K562 (cell line): ENCODE measurements around the gene GLRA1. TPM values are rescaled to one million over a fixed set of nuclear protein-coding genes. Genes with fewer than 3 reads are reported as not detected.
"Not testable (repeated sequence)": the region's sequence is repeated elsewhere in the genome, so short reads cannot be mapped to it uniquely, and the experiment has no call there.

Source experiments
- ATAC-seq: fragments of 200-7000 bp; cut with Tn5 transposase; 3 replicates; pipeline ENCODE4 v1.9.1; 2020; ENCODE audit warnings: moderate library complexity
- BruUV-seq: library from RNA; stranded (reverse); fragments of 400-500 nt; replicated peaks from 2 replicates; lab custom pipeline; 2021; lab: Mats Ljungman, UMichigan
- CTCF ChIA-PET: fragments of 300-600 bp; formaldehyde crosslinking; extraction: SDS; loops from one replicate; lab custom pipeline; 2021; ENCODE audit warnings: low intra/inter-chr PET ratio; lab: Yijun Ruan, JAX
- POLR2A ChIA-PET: fragments of 300-600, 350-650 bp; sonication (Branson Sonifier 250); formaldehyde crosslinking; extraction: SDS; loops from one replicate; lab custom pipeline; 2021; ENCODE audit warnings: antibody characterized with exemption, inconsistent platforms; lab: Yijun Ruan, JAX
- DNase-seq, 4 experiments: peaks; one replicate each; pipeline versions ENCODE4 v3.0.0 to v3.0.0-alpha.2; 2011 to 2018; ENCODE audit warnings: low spot score in 3 of 4, mixed read lengths in 3 of 4; ENCODE audit errors: extremely low read depth in 1 of 4
- FAIRE-seq: peaks from 2 replicates; lab custom pipeline; 2011; peaks lifted over from hg19 to GRCh38; lab: Jason Lieb, UNC
- H2AFZ ChIP-seq: 2 replicates; pipeline ENCODE4 v1.6.0; 2011; ENCODE audit warnings: low read depth, low read length, control low read depth, inconsistent platforms
- H3K27ac ChIP-seq: fragments of 200-600 bp; 3 replicates; pipeline ENCODE4 v1.8.0; 2011; ENCODE audit warnings: low read depth, mild to moderate bottlenecking, control low read depth, inconsistent platforms, low read length, moderate library complexity, mixed read lengths; ENCODE audit errors: extremely low read depth
- H3K27me3 ChIP-seq, 2 experiments: fragments of 300-600 bp in 1 of 2; 2 replicates in 1 of 2; 3 replicates in 1 of 2; pipeline versions ENCODE4 v1.6.0 to v1.8.0; 2011; ENCODE audit warnings: inconsistent platforms in 2 of 2, low read length in 2 of 2, mild to moderate bottlenecking in 1 of 2, mixed read lengths in 1 of 2, moderate library complexity in 1 of 2; ENCODE audit not compliant: control insufficient read depth in 2 of 2, insufficient read depth in 2 of 2
- H3K36me3 ChIP-seq: fragments of 300-600 bp; 3 replicates; pipeline ENCODE4 v1.8.0; 2011; ENCODE audit warnings: mild to moderate bottlenecking, low read length, inconsistent platforms; ENCODE audit not compliant: control insufficient read depth, insufficient read depth
- H3K4me1 ChIP-seq, 2 experiments: fragments of 200-600 bp in 1 of 2; replicated peaks in 1 of 2; 2 replicates in 1 of 2; 3 replicates in 1 of 2; pipeline versions ENCODE4 v1.5.1 to v1.8.0; 2011; ENCODE audit warnings: inconsistent platforms in 2 of 2, low read length in 2 of 2, mild to moderate bottlenecking in 1 of 2, mixed read lengths in 1 of 2, moderate library complexity in 1 of 2; ENCODE audit not compliant: control insufficient read depth in 2 of 2, insufficient read depth in 2 of 2
- H3K4me2 ChIP-seq: 2 replicates; pipeline ENCODE4 v1.6.1; 2011; ENCODE audit warnings: low read length, control low read depth, inconsistent platforms, mixed read lengths; ENCODE audit not compliant: insufficient read depth
- H3K4me3 ChIP-seq: fragments of 200-600 bp; sonication (generic), shearing (Covaris generic); 2 replicates; pipeline ENCODE4 v1.5.1; 2016; ENCODE audit warnings: control low read depth, inconsistent platforms
- H3K79me2 ChIP-seq: fragments of 200-600 bp; 3 replicates; pipeline ENCODE4 v1.8.0; 2011; ENCODE audit warnings: low read length, inconsistent platforms; ENCODE audit not compliant: control insufficient read depth, insufficient read depth
- H3K9ac ChIP-seq, 2 experiments: 2 replicates each; pipeline versions ENCODE4 v1.6.0 to v1.6.1; 2011; ENCODE audit warnings: low read depth in 2 of 2, low read length in 2 of 2, control low read depth in 1 of 2, inconsistent platforms in 1 of 2, mild to moderate bottlenecking in 1 of 2, mixed read lengths in 1 of 2; ENCODE audit not compliant: insufficient read depth in 1 of 2
- H3K9me1 ChIP-seq: one replicate; pipeline ENCODE4 v1.6.0; 2011; ENCODE audit warnings: inconsistent platforms, mild to moderate bottlenecking, low read length, moderate library complexity; ENCODE audit not compliant: control insufficient read depth, insufficient read depth
- H3K9me3 ChIP-seq: replicated peaks from 2 replicates; pipeline ENCODE4 v1.5.1; 2011; ENCODE audit warnings: low read depth, low read length, inconsistent platforms; ENCODE audit not compliant: control insufficient read depth, insufficient read depth
- H4K20me1 ChIP-seq: replicated peaks from 2 replicates; pipeline ENCODE4 v1.6.1; 2011; ENCODE audit warnings: low read length, inconsistent platforms, mixed read lengths; ENCODE audit not compliant: control insufficient read depth, insufficient read depth
- KAT8 ChIP-seq: fragments of 450-650 bp; IDR thresholded peaks from 2 replicates; pipeline ENCODE4 v1.6.1; 2016; ENCODE audit warnings: low read depth, mild to moderate bottlenecking
- MBD2 ChIP-seq: sonication (generic); IDR thresholded peaks from 2 replicates; pipeline ENCODE4 v1.6.1; 2016; ENCODE audit warnings: low read depth, borderline replicate concordance
- POU5F1 ChIP-seq: fragments of 150-350 bp; IDR thresholded peaks from 2 replicates; pipeline ENCODE4 v1.6.1; 2014; ENCODE audit warnings: borderline replicate concordance, low read length, low read depth, mild to moderate bottlenecking; ENCODE audit not compliant: partially characterized antibody
- SRSF1 ChIP-seq: fragments of 200-400 bp; formaldehyde crosslinking; IDR thresholded peaks from 2 replicates; pipeline ENCODE4 v1.6.1; 2017; ENCODE audit warnings: mild to moderate bottlenecking, low read depth, low read length, moderate library complexity
- ZNF146 ChIP-seq: IDR thresholded peaks from one replicate; pipeline ENCODE4 v1.6.1; 2018; ENCODE audit warnings: missing compliant biosample characterization; ENCODE audit not compliant: unreplicated experiment
- ZNF444 ChIP-seq: fragments of 250-450 bp; sonication (Bioruptor Pico); IDR thresholded peaks from 2 replicates; pipeline ENCODE4 v1.4.0; 2020; ENCODE audit warnings: mild to moderate bottlenecking, moderate library complexity
- WGBS: fragments of 100-300 bp; shearing (Covaris generic); methylation state at CpG from one replicate; pipeline ENCODE4 v1.1.6; 2016; ENCODE audit warnings: low coverage, mixed read lengths; ENCODE audit not compliant: insufficient coverage; ENCODE audit errors: missing lambda C conversion rate; 5-methylcytosine and 5-hydroxymethylcytosine counted together
- in situ Hi-C: fragments of 300-500 bp; cut with MboI; formaldehyde crosslinking; loops from 4 replicates; pipeline ENCODE4 v1.15.0; 2018; ENCODE audit warnings: inconsistent platforms, mixed read lengths
- intact Hi-C: fragments of 100-400 bp; cut with micrococcal nuclease; formaldehyde crosslinking; loops from 2 replicates; pipeline ENCODE4 v1.14.2; 2022
- polyA plus RNA-seq, 8 experiments: library from polyadenylated mRNA; depleted of rRNA in 4 of 8; stranded (reverse) in 5 of 8; unstranded in 3 of 8; fragments of >200 nt; fragmentation: Nextera tagmentation in 2 of 8; fragmentation: Illumina TruSeq in 1 of 8; extraction: Ambion mirVana in 2 of 8; extraction: Trizol in 1 of 8; gene quantifications; 2 replicates each; pipeline versions ENCODE4 v1.2.1 to v1.2.3, GENCODE V29; 2011 to 2014; ENCODE audit warnings: inconsistent platforms in 1 of 8, missing spikeins in 1 of 8
- total RNA-seq, 7 experiments: library from RNA; depleted of rRNA in 6 of 7; stranded (reverse); fragments of >200 nt in 6 of 7; fragmentation: Illumina TruSeq in 2 of 7; extraction: Trizol in 2 of 7; gene quantifications; 2 replicates each; pipeline versions ENCODE4 v1.2.1 to v1.2.3, GENCODE V29; 2011 to 2021; ENCODE audit warnings: low replicate concordance in 1 of 7
- TF ChIP-seq, protein P1 (sequence below): sonication (generic); formaldehyde crosslinking; IDR thresholded peaks from 2 replicates; pipeline ENCODE4 v1.8.1; 2023; ENCODE audit warnings: mild to moderate bottlenecking, missing genetic modification reagents

GLRA1 gene
- total and polyA plus RNA-seq, 9 of the 15 experiments (the other 6 are each of a cell fraction or from before 2014, with no cell fraction given): not detected

GRCh38 chr5:151860867-151861266 lies 63.8 kb downstream of the GLRA1 start:
- POLR2A ChIA-PET, H3K36me3 ChIP-seq, H3K9me1 ChIP-seq, H3K4me3 ChIP-seq, H3K4me2 ChIP-seq, intact Hi-C loops, H2AFZ ChIP-seq, H3K27me3 ChIP-seq, H3K27ac ChIP-seq, H3K9me3 ChIP-seq, DNase-seq, H3K79me2 ChIP-seq, H3K9ac ChIP-seq, in situ Hi-C loops, BruUV-seq, ATAC-seq, FAIRE-seq, CTCF ChIA-PET, H4K20me1 ChIP-seq, H3K4me1 ChIP-seq: not testable (repeated sequence)
- TF ChIP-seq ZNF146 (CRISPR knock-in tag): peak; percentile 14
- 0% methylated on average over 3 of the region's 4 CpGs for WGBS

DNA sequence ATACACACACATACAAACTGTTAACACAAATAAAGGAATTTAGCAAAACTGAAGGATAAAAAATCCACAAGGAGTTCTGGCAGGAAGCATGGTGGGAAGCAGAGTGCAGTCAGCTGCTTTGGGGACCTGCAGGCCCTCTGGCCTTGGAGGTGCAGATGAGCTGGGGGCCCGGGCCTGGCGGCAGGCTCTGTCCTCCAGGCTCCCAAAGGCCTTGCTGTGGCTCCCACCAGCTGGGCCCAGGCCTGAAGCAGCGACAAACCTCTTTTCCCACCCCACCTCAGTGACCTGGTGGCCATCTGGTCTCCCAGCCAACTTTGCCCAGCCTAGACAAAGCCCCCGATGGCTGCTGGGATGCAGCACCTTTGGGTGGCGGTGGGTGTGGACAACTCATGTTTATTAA lies 67.8 kb downstream of the GLRA1 start:
- H3K4me1 ChIP-seq: no peaks in the 10 kb centered on the region
- ChIA-PET POLR2A (no interaction called here), CTCF (no interaction called here)
- intact Hi-C loops (no loop called here), in situ Hi-C loops (no loop called here)
- BruUV-seq: no TSS peak
- no peak overlapping the region for H3K4me3 ChIP-seq
- H3K9me3 ChIP-seq: no peaks in the 10 kb centered on the region
- no peaks in the 10 kb centered on the region for H3K9me1 ChIP-seq
- DNase-seq (no peak), ATAC-seq (no peak), FAIRE-seq (no peak)
- no peak overlapping the region for H3K4me2 ChIP-seq
- TF ChIP-seq KAT8: no peak
- no peak for TF ChIP-seq MBD2
- no peak for TF ChIP-seq SRSF1
- TF ChIP-seq ZNF444 (CRISPR knock-in tag): no peak
- no peak for TF ChIP-seq POU5F1
- TF ChIP-seq, protein P1, sequence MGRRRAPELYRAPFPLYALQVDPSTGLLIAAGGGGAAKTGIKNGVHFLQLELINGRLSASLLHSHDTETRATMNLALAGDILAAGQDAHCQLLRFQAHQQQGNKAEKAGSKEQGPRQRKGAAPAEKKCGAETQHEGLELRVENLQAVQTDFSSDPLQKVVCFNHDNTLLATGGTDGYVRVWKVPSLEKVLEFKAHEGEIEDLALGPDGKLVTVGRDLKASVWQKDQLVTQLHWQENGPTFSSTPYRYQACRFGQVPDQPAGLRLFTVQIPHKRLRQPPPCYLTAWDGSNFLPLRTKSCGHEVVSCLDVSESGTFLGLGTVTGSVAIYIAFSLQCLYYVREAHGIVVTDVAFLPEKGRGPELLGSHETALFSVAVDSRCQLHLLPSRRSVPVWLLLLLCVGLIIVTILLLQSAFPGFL (CRISPR knock-in tag): no peak
- H2AFZ ChIP-seq: no peak overlapping the region
- peak overlapping the region in 1 of 2 experiments; percentile 29; a peak in 1 of 4 replicates for H3K9ac ChIP-seq
- no peaks in the 10 kb centered on the region for H3K79me2 ChIP-seq
- WGBS: 2% methylated on average over 5 of the region's 5 CpGs
- H4K20me1 ChIP-seq: no peaks in the 10 kb centered on the region; the same call in 1 of the 2 replicates
- H3K27ac ChIP-seq: no peak overlapping the region
- H3K27me3 ChIP-seq: no peaks in the 10 kb centered on the region
- H3K36me3 ChIP-seq: no peaks in the 10 kb centered on the region
